HG02970 (cell line): ENCODE results near the gene FLT3LG.
A peak's percentile ranks its signal among the peaks of the same experiment; 100 is the strongest.

Source experiments
- ATAC-seq: cut with Tn5 transposase; IDR thresholded peaks from one replicate; pipeline ENCODE4 v1.9.1; 2021; ENCODE audit warnings: mild to moderate bottlenecking, moderate library complexity, moderate number of reproducible peaks; ENCODE audit not compliant: unreplicated experiment, low FRiP score

The FLT3LG gene

GRCh38 chr19:49507803-49508494 is 33.9 kb downstream of the FLT3LG start:
- ATAC-seq = no peak

GRCh38 chr19:49512970-49513745 is 39.1 kb downstream of the FLT3LG start:
- ATAC-seq = no peak

- no peak for ATAC-seq
These were observed 39.7 kb downstream of the FLT3LG start for GRCh38 chr19:49513746-49514118.

DNA sequence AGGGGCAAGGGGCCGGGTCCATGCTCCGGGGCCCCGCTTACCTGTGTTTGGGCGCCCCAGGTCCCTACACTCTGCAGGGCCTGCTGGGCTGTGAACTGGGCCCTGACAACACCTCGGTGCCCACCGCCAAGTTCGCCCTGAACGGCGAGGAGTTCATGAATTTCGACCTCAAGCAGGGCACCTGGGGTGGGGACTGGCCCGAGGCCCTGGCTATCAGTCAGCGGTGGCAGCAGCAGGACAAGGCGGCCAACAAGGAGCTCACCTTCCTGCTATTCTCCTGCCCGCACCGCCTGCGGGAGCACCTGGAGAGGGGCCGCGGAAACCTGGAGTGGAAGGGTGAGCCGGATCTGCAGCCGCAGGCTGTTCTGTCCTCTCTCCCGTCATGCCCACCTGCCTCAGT is 40.1 kb downstream of the FLT3LG start:
- ATAC-seq = no peak

GRCh38 chr19:49515767-49516166 is 41.8 kb downstream of the FLT3LG start:
- no peak for ATAC-seq

- ATAC-seq = no peak
These were observed 44.0 kb downstream of the FLT3LG start for GRCh38 chr19:49518033-49518432.

DNA sequence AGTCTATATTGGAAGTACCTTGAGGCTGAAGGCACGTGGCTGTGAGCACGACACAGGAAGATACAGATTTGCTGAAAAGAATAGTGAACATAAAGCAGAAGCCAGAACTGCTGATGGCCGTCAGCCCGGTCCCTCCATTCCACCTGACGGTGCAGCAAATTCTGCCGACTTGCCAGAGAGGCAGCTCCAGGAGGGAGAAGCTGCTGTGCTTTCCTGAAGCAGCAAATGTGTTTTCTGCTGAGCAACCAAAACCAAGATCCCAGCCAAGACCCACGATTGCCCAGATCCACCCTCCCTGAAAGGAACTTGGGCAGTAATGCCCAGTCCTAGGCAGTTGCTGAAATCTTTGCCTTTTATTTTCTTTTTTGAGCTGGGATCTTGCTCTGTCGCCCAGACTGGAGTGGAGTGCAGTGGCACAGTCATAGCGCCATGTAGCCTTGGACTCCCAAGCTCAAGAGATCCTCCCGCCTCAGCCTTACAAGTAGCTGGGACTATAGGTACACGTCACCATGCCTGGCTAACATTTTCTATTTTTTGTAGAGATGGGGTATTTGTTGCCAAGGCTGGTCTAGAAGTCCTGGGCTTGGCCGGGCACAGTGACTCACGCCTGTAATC is 46.8 kb downstream of the FLT3LG start:
- no peak for ATAC-seq

- ATAC-seq = no peak
These were observed 50.9 kb downstream of the FLT3LG start for GRCh38 chr19:49524812-49525455.

DNA sequence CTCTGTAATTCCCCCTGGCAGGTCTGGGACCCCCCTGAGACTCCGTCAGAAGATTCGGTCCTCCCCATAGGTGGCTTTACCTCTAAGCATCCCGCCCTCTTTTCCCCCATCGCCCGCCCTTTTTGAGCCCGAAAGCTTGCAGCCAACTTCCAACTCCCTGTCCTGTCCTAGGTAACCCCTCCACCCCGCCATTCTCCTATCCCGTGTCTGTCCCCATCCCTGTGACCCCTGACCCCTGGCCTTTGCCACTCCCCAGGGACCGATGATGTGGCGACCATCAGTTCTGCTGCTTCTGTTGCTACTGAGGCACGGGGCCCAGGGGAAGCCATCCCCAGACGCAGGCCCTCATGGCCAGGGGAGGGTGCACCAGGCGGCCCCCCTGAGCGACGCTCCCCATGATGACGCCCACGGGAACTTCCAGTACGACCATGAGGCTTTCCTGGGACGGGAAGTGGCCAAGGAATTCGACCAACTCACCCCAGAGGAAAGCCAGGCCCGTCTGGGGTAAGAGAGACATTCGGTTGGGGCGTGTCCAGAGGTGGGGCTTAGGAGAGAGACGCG is 54.3 kb downstream of the FLT3LG start:
- ATAC-seq = no peak

GRCh38 chr19:49530708-49531107 is 56.7 kb downstream of the FLT3LG start:
- ATAC-seq = no peak

GRCh38 chr19:49533551-49534488 is 59.8 kb downstream of the FLT3LG start:
- ATAC-seq = peak; percentile 64

DNA sequence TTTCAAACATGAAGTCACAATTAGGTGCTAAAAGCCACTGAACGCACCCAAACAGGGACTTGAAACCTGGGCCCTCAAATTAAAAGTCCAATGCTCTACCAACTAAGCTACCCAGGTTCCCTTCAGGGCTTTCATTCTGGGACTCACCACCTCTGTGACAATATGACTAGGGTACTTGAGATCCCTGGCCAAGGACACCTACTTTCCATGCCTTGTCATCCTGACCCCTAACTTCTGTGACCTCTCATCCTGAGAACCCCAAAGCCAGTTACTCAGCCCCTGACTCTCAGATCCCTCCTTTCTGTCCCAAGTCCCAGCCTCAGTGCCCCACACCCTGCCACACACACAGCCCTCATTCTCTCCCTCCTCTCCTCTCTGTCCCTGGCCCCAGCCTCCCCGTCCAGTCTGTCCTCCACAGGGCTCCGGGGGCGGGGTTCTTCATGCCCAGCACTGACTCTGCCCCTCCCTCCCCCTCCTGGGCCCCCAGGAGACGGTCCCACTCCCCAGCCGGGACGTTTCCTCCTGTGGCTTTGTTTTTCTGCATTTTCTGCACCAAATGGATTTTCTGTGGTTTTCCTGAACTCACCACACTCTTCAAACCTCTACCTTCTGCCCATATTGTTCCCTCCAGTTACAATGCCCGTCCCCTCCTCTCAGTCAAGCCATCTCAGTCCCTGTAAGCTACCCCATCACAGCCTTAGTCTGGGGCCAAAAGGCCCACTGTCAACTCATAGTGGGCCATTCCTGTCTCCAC is 60.8 kb downstream of the FLT3LG start:
- no peak for ATAC-seq
